ENCODE data around the gene IGF2BP3. TPM values are rescaled to one million over a fixed set of nuclear protein-coding genes. Genes with fewer than 3 reads are reported as not detected.

The IGF2BP3 gene
- total RNA-seq, 2 experiments from 2014 or later = 41.1 to 94.3 TPM

GRCh38 chr7:23494009-23494408, 23.7 kb upstream of the IGF2BP3 start:
- H4K20me1 ChIP-seq (ENCODE audit: insufficient read depth, low read length) = no peaks in the 10 kb centered on the region
- no peak for DNase-seq (ENCODE audit: low spot score)
- no peak overlapping the region for H3K4me2 ChIP-seq (ENCODE audit: low read length)
- intact Hi-C loops (cut with micrococcal nuclease; ENCODE audit: unreplicated experiment) = loop anchor here (5.0 kb wide), 1 partner anchor 217 kb away; no protein-coding TSS in a partner anchor
- no peaks in the 10 kb centered on the region for H3K9me3 ChIP-seq (ENCODE audit: low read length)
- TF ChIP-seq CTCF (conservative IDR thresholded peaks at IDR 0.05; ENCODE audit: low read length) (no peak), EZH2phosphoT487 (IDR thresholded peaks at IDR 0.05; ENCODE audit: borderline replicate concordance, low read depth, low read length) (no peak)
- H3K4me1 ChIP-seq (ENCODE audit: insufficient read depth, low read length, poor library complexity, severe bottlenecking) = peaks cover 12% of the 10 kb centered on the region
- no peak overlapping the region for H2AFZ ChIP-seq (ENCODE audit: low read length)
- H3K27ac ChIP-seq (ENCODE audit: low read depth, low read length, poor library complexity, severe bottlenecking) = no peak overlapping the region
- H3K36me3 ChIP-seq (ENCODE audit: insufficient read depth, low read length) = no peaks in the 10 kb centered on the region
- no peaks in the 10 kb centered on the region for H3K9me2 ChIP-seq (ENCODE audit: insufficient read depth, low read length)
- ChIA-PET CTCF (ENCODE audit: unreplicated experiment) (no interaction called here), POLR2A (no interaction called here)
- H3K4me3 ChIP-seq (ENCODE audit: low read depth, low read length, poor library complexity, severe bottlenecking) = no peak overlapping the region
- peaks cover 8% of the 10 kb centered on the region; the same call in 1 of the 2 replicates for H3K79me2 ChIP-seq (ENCODE audit: insufficient read depth, low read depth, low read length)
- BruUV-seq (replicated peaks) = no TSS peak

DNA sequence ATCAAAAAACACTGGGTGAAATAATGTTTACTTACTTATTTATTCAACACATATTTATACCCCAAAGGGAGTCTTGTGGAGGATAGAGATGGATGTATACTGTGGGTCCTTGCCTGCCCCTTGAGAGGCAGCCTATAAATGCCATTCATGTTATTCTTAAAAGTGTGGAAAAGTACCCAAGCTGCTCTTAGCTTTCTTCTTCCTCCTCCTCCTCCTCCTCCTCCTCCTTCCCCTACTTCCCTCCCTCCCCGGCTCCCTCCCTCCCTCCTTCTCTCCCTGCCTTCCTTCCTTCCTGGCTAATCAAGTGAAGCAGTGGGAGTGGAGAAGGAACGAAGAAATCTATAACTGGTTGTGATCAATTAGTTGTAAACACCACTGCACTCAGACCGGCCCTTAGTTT, 21.2 kb upstream of the IGF2BP3 start:
- Histone ChIP-seq H3K4me1 (ENCODE audit: insufficient read depth, low read length, poor library complexity, severe bottlenecking) (peaks cover 12% of the 10 kb centered on the region), H3K4me2 (ENCODE audit: low read length) (peak overlapping the region; percentile 84), H3K79me2 (ENCODE audit: insufficient read depth, low read depth, low read length) (peaks cover 8% of the 10 kb centered on the region; the same call in 1 of the 2 replicates), H2AFZ (ENCODE audit: low read length) (no peak overlapping the region), H3K9me3 (ENCODE audit: low read length) (no peaks in the 10 kb centered on the region), H4K20me1 (ENCODE audit: insufficient read depth, low read length) (no peaks in the 10 kb centered on the region), H3K9me2 (ENCODE audit: insufficient read depth, low read length) (no peaks in the 10 kb centered on the region), H3K36me3 (ENCODE audit: insufficient read depth, low read length) (no peaks in the 10 kb centered on the region), H3K27ac (ENCODE audit: low read depth, low read length, poor library complexity, severe bottlenecking) (peak overlapping the region; percentile 60), H3K4me3 (ENCODE audit: low read depth, low read length, poor library complexity, severe bottlenecking) (peak overlapping the region; percentile 92)
- BruUV-seq (replicated peaks) = no TSS peak
- CTCF ChIA-PET (ENCODE audit: unreplicated experiment) = interaction anchor here (0.9 kb wide), 1 partner anchor 134 kb away, joined by 3 read pairs; no protein-coding TSS in a partner anchor
- TF ChIP-seq CTCF (conservative IDR thresholded peaks at IDR 0.05; ENCODE audit: low read length) = no peak
- no peak for TF ChIP-seq EZH2phosphoT487 (IDR thresholded peaks at IDR 0.05; ENCODE audit: borderline replicate concordance, low read depth, low read length)
- no peak for DNase-seq (ENCODE audit: low spot score)
- intact Hi-C loops (cut with micrococcal nuclease; ENCODE audit: unreplicated experiment) = loop anchor here (2.0 to 5.0 kb wide), 2 partner anchors 17 to 214 kb away; no protein-coding TSS in a partner anchor
- POLR2A ChIA-PET = interaction anchor here (0.6 to 2.8 kb wide), 11 partner anchors 11 to 393 kb away, joined by 3 to 27 read pairs (median 4); no protein-coding TSS in a partner anchor
